ENCODE data around the gene NMNAT3. TPM values are rescaled to one million over a fixed set of nuclear protein-coding genes. Genes with fewer than 3 reads are reported as not detected.

The NMNAT3 gene
- total RNA-seq, 1 experiment from 2014 or later, result 0.46 TPM

DNA sequence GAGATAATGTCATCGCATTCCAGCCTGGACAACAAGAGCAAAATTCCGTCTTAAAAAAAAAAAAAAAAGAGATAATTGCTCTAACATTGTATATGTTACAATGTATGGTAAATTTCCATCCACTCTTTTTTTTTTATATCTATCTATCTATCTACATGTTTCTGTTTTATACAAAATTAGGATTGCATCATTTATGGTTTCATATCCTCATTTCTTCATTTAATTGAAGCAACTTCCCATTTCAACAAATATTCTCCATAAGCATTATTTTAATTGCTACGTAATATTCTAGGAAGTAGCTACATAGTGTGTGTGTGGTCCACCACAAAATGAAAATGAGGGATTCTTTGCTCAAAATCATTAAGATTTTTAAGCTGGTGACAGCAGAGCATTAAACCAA, 156.6 kb downstream of the NMNAT3 start:
- DNase-seq (ENCODE audit: low spot score), result no peak

DNA sequence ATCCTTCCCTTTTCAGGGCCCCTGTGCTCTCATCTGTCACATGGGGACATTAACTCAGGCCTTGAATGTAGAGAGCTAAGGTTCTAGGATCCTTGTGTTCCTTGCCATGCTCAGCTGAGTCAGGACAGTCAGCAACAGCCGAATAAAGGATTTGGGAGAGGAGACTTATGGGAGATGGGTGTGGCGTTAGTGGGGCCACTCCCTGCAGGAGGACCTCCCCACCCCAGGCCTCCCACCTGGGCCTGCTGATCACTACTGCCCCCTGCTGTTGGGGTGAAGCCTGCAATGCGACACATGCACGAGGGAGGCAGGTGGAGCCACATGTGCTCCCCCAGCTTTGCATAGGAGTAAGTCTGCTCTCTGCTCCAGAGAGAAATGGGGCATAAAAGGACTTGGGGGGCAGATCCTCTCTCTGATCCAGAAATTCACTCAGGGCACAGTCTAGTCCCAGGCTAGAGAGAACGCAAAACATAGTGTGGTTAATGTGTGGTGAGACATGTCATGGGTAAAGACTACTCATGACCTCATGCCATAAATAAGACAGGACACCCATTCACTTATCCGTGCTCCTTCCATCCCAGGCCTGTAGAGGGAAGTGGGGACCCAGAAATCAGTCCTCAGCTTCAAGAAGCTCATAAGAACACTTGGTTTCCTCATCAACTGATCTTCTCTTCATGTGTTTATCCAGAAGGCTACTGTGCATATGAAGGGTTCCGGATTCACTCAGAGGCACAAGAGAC, 157.6 kb downstream of the NMNAT3 start:
- peak; percentile 48 for DNase-seq (ENCODE audit: low spot score)

DNA sequence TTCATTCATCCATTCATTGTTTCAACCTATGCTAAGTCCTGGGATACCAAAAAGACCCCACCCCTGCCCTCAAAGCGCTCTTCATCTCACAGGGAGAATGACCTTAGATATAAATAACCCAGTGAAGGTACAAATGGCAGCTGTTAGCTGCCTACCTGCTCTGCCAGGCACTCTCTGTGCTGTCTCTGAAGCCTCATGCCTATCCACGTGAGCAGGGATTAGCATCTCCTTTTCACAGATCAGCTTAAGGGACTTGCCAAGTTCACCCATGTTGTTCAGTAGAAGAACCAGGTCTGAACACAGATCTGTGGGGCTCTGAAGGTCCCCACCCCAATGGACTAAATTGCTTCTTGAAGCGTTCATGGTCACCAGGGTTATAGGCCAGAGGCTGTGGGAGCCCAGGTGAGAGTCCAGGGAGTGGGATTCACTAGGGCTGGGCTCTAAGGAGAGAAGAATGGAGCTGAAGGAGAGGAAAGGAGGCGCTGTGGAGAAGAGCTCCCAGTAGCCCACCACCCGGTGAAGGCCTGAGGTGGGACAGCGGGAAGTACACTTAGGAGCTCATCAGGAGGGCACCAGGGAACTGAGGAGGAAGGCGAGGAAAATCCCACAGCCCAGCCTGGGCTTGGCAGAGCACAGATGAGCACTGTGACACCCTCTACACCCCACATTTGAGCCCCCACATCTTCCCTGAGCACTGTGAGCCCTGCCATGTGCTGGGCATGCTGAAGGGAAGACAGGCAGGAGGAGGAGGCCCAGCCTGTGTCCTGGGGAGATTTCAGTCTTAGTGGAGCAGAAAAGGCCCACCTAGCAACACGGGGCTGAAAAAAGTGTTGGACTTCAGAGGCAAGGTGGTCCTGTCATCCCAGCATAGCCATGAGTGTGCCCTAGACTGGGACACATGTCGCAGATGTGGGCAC, 158.6 kb downstream of the NMNAT3 start:
- no peak for DNase-seq (ENCODE audit: low spot score)

DNA sequence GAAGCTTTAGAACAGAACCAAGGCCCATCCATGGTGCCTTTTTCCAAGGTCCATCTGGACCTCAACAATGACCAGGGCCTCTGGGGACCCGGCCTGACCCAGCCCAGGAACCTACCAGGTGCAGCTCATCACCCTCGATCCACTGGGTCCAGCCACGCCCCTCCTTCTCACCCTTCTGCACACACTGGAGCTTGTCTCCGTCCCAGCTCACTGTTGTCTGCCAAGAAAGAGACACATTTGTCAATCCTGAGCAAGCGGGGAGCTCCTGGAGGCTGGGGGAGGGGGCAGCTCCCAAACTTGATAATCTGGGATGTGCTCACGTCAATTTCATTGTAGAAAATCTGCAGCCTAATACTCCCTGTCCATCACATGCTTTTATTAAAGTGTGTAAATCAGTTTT, 159.5 kb downstream of the NMNAT3 start:
- no peak for DNase-seq (ENCODE audit: low spot score)

DNA sequence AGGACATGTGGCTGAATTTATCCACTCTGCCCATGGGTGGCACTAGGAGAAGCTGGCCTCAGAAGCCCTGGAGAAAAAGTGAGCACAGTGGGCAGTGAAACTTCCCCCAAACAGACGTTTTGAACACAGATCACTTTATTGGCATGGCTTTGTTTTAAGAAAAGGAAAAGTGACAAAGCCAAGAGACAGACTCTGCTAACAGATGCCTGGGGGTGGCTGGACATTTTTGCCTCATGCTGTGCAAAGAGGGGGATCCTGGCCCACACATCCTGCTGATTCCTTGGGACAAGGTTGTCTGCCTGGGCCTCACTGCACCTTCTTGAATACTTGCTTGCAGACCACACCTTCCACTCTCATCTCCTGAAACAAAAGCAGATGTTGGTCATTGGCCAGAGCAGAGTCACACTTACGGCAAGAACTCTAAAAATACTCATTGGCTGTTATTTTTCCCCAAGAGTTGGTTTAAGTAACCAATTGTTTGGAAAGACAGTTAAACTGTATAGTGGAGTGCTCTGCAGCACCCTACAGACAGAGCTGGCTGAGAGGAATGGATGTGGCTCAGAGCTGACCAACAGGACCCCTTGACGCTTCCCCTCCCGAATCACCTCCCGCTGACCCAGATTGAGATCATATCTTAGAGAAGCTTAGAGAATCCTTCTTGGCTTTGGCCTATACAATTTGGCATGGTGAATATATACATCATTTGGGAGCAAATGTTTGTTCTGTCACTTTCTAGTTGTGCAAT, 160.3 kb downstream of the NMNAT3 start:
- DNase-seq (ENCODE audit: low spot score), result no peak

DNA sequence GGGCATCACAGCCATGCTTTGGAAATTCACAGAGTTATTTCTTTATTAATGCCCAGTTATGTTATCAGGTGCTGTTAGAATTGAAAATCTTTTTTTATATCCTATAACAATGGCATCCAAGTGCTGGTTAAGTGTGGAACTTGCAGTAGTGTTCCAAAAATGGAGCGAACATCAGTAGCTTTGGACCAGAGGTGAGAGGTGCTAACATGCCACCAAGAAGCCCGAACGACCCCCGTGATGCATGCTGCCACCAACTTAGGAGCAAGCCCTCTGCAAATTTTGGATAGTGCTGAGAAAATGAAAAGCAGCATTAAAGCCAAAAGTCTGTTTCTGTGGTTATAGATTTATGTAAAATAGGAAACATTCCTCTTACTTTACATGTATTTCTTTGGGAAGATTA, 163.0 kb downstream of the NMNAT3 start:
- DNase-seq (ENCODE audit: low spot score), result no peak

Small RNAs within 50 kb of the gene (small RNA-seq; reads per million reads assigned to genes)
- gene RN7SL724P, result not detected

Other genes starting within 250 kb of the NMNAT3 start
- gene RBP2, start 201.5 kb downstream of the NMNAT3 start, total RNA-seq (2014; rRNA removed; shearing (Covaris generic)), result not detected in 2 replicates
- not detected in 2 replicates for gene RBP1, start 138.2 kb downstream of the NMNAT3 start, total RNA-seq (2014; rRNA removed; shearing (Covaris generic))

All from HT-29 (cell line).